Keratinocyte (primary cell): ENCODE measurements around the gene PAM16. TPM values are rescaled to one million over a fixed set of nuclear protein-coding genes. Genes with fewer than 3 reads are reported as not detected.

Experiments used
- DNase-seq: peaks from one replicate; pipeline ENCODE4 v3.0.0-alpha.2; 2011; ENCODE audit warnings: low read depth, missing footprints, low spot score
- FAIRE-seq: peaks from 2 replicates; lab custom pipeline; 2011; peaks lifted over from hg19 to GRCh38; lab: Jason Lieb, UNC
- H2AFZ ChIP-seq: 2 replicates; pipeline ENCODE4 v1.6.0; 2012; ENCODE audit warnings: low read length, control low read depth, inconsistent platforms; ENCODE audit not compliant: control insufficient read depth
- H3K27ac ChIP-seq: 2 replicates; pipeline ENCODE4 v1.5.1; 2011; ENCODE audit warnings: low read length; ENCODE audit not compliant: control insufficient read depth, insufficient read depth
- H3K27me3 ChIP-seq: 3 replicates; pipeline ENCODE4 v1.6.0; 2011; ENCODE audit warnings: low read length; ENCODE audit not compliant: control insufficient read depth, insufficient read depth; ENCODE audit errors: extremely low read depth
- H3K36me3 ChIP-seq, 2 experiments: 2 replicates in 1 of 2; 3 replicates in 1 of 2; pipeline ENCODE4 v1.5.1; 2011; ENCODE audit warnings: low read length in 2 of 2, mild to moderate bottlenecking in 1 of 2; ENCODE audit not compliant: control insufficient read depth in 2 of 2, insufficient read depth in 2 of 2; ENCODE audit errors: extremely low read depth in 1 of 2
- H3K4me1 ChIP-seq: 3 replicates; pipeline ENCODE4 v1.5.1; 2011; ENCODE audit warnings: low read length; ENCODE audit not compliant: control insufficient read depth, insufficient read depth; ENCODE audit errors: extremely low read depth
- H3K4me2 ChIP-seq: 3 replicates; pipeline ENCODE4 v1.6.0; 2011; ENCODE audit warnings: low read depth, low read length; ENCODE audit not compliant: control insufficient read depth, insufficient read depth; ENCODE audit errors: extremely low read depth
- H3K4me3 ChIP-seq, 3 experiments: fragments of 200-600 bp in 1 of 3; sonication (generic) in 1 of 3; 2 replicates in 2 of 3; 3 replicates in 1 of 3; pipeline ENCODE4 v1.5.1; 2011 to 2016; ENCODE audit warnings: low read length in 3 of 3, mild to moderate bottlenecking in 3 of 3, control low read depth in 2 of 3, inconsistent platforms in 1 of 3, low read depth in 1 of 3, mixed read lengths in 1 of 3, mixed run types in 1 of 3, moderate library complexity in 1 of 3; ENCODE audit not compliant: control insufficient read depth in 2 of 3, insufficient read depth in 2 of 3; ENCODE audit errors: extremely low read depth in 1 of 3
- H3K79me2 ChIP-seq: 2 replicates; pipeline ENCODE4 v1.6.0; 2012; ENCODE audit warnings: low read length; ENCODE audit not compliant: control insufficient read depth, insufficient read depth
- H3K9ac ChIP-seq: 3 replicates; pipeline ENCODE4 v1.6.0; 2011; ENCODE audit warnings: low read length; ENCODE audit not compliant: control insufficient read depth, insufficient read depth; ENCODE audit errors: extremely low read depth
- H3K9me1 ChIP-seq: 3 replicates; pipeline ENCODE4 v1.6.0; 2011; ENCODE audit warnings: low read length; ENCODE audit not compliant: control insufficient read depth, insufficient read depth; ENCODE audit errors: extremely low read depth
- H3K9me3 ChIP-seq: 2 replicates; pipeline ENCODE4 v1.5.1; 2012; ENCODE audit warnings: low read depth, low read length; ENCODE audit not compliant: control insufficient read depth
- H4K20me1 ChIP-seq: 3 replicates; pipeline ENCODE4 v1.6.0; 2011; ENCODE audit warnings: low read length; ENCODE audit not compliant: control insufficient read depth, insufficient read depth; ENCODE audit errors: extremely low read depth
- CTCF ChIP-seq, 3 experiments: IDR thresholded peaks in 1 of 3; conservative IDR thresholded peaks in 1 of 3; optimal IDR thresholded peaks in 1 of 3; 2 replicates in 2 of 3; 3 replicates in 1 of 3; pipeline versions ENCODE3 to v1.5.1; 2011; ENCODE audit warnings: low read length in 3 of 3, mild to moderate bottlenecking in 3 of 3, moderate library complexity in 2 of 3, control low read depth in 1 of 3, inconsistent platforms in 1 of 3; ENCODE audit not compliant: insufficient read depth in 2 of 3; ENCODE audit errors: extremely low read depth in 1 of 3
- EZH2 ChIP-seq: IDR thresholded peaks from one replicate; pipeline ENCODE4 v1.6.1; 2012; ENCODE audit warnings: inconsistent platforms, mild to moderate bottlenecking, low read length, moderate library complexity
- dilution Hi-C: fragments of 300-500 bp; cut with MboI; formaldehyde crosslinking; loops from one replicate; pipeline ENCODE4 v1.7.0; 2020; ENCODE audit warnings: low sequenced_read_pairs; ENCODE audit not compliant: extremely low pct_ligation_motif_present
- polyA plus RNA-seq, 5 experiments: library from polyadenylated mRNA; depleted of rRNA in 3 of 5; stranded (reverse) in 3 of 5; stranded (forward) in 1 of 5; unstranded in 1 of 5; fragments of >200 nt; gene quantifications; 1 replicate in 1 of 5; 2 replicates in 3 of 5; 3 replicates in 1 of 5; pipeline versions ENCODE4 v1.2.1 to v1.2.3, GENCODE V29; 2011 to 2012; ENCODE audit warnings: missing spikeins in 2 of 5, low read depth in 1 of 5, low replicate concordance in 1 of 5

PAM16 gene
- polyA plus RNA-seq, 1 donor (not counting 4 experiments of a cell fraction or from before 2014, with no cell fraction given): 32.7 TPM

- no peak overlapping the region for H3K4me2 ChIP-seq
Measured at GRCh38 chr16:4328782-4329775, 22.0 kb downstream of the PAM16 start.

DNA sequence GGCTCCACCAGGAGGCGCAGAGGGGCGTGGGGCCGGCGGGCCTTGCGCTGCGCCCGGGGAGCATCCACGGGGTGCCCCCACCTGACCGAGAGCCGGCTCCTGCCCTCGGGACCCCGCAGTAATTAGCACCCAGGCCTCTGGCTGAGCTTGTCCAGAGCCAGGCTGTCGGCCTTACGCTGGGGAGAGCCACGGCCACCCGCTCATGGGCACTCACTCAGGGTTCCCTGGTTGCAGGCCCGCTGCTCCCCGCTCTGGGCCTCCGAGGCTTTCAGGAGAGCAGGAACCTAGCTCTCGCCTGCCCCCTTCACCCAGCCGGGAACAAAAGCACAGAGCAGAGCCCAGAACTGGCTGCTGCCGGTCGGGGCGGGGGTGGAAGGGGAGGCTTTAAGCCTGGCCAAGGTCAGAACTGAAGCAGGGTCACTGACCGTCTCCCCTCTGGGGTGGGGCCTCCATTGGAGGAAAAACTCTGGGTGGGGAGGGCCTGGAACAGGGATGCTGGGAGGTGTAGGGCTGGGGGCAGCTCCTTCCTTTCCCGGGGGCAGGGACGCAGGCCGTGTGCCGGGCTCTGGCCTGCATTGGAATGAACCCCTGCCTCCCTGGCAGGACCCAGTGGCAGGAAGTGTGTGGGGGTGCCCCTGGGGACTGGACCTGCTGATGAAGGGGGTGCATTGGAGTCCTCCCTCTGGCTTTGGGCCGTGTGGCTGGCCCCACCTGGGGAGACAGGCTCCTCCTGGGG is 22.9 kb downstream of the PAM16 start:
- TF ChIP-seq CTCF (optimal IDR thresholded peaks at IDR 0.05 in 1 of 3, IDR thresholded peaks at IDR 0.05 in 1 of 3, conservative IDR thresholded peaks at IDR 0.05 in 1 of 3; ENCODE audit: extremely low read depth in 1 of 3, insufficient read depth in 2 of 3, low read length in 3 of 3): peak; percentile 38 to 73 (median 61)
- TF ChIP-seq EZH2: no peak
- peak overlapping the region; percentile 52 for H3K9ac ChIP-seq
- DNase-seq (no peak), FAIRE-seq (peak; percentile 36)
- peaks cover 8% of the 10 kb centered on the region for H4K20me1 ChIP-seq
- peaks cover 43% of the 10 kb centered on the region for H3K79me2 ChIP-seq
- no peak overlapping the region for H2AFZ ChIP-seq
- no peaks in the 10 kb centered on the region for H3K9me3 ChIP-seq
- peaks cover 0 to 7% of the 10 kb centered on the region in 2 experiments for H3K36me3 ChIP-seq
- H3K4me2 ChIP-seq: peak overlapping the region; percentile 77
- H3K9me1 ChIP-seq: no peaks in the 10 kb centered on the region
- H3K4me3 ChIP-seq: peak overlapping the region; percentile 35 to 51 (median 36)
- peaks cover 13% of the 10 kb centered on the region for H3K4me1 ChIP-seq
- no peak overlapping the region for H3K27ac ChIP-seq
- no peaks in the 10 kb centered on the region for H3K27me3 ChIP-seq
- dilution Hi-C loops: no loop called here

More at GRCh38 chr16:4328782-4329775, 22.0 kb downstream of the PAM16 start:
- Histone ChIP-seq H3K4me3 (no peak overlapping the region), H3K27me3 (no peaks in the 10 kb centered on the region), H4K20me1 (peaks cover 8% of the 10 kb centered on the region), H3K4me1 (peaks cover 5% of the 10 kb centered on the region), H3K36me3 (peaks cover 0 to 7% of the 10 kb centered on the region in 2 experiments), H3K79me2 (peaks cover 35% of the 10 kb centered on the region), H3K27ac (no peak overlapping the region), H3K9me3 (no peaks in the 10 kb centered on the region), H2AFZ (no peak overlapping the region), H3K9me1 (no peaks in the 10 kb centered on the region), H3K9ac (no peak overlapping the region)
- TF ChIP-seq EZH2: no peak
- no peak for TF ChIP-seq CTCF (optimal IDR thresholded peaks at IDR 0.05 in 1 of 3, IDR thresholded peaks at IDR 0.05 in 1 of 3, conservative IDR thresholded peaks at IDR 0.05 in 1 of 3; ENCODE audit: extremely low read depth in 1 of 3, insufficient read depth in 2 of 3, low read length in 3 of 3)
- FAIRE-seq (no peak), DNase-seq (no peak)
- dilution Hi-C loops: no loop called here
